Tibial nerve (tissue), 4 donors: Measurements from ENCODE around the gene ARL4D. TPM values are rescaled to one million over a fixed set of nuclear protein-coding genes. Genes with fewer than 3 reads are reported as not detected.

Experiments used
- DNase-seq, 2 donors: peaks; one replicate each; pipeline ENCODE4 v3.0.0-alpha.2; 2019; ENCODE audit warnings: low spot score in 2 of 2
- H3K27ac ChIP-seq, 4 donors: fragments of 200-600 bp; sonication (generic) in 3 of 4; one replicate each; pipeline ENCODE4 v1.5.1; 2017 to 2019; ENCODE audit warnings: mild to moderate bottlenecking in 1 of 4
- H3K27me3 ChIP-seq, 2 donors: fragments of 200-600 bp; sonication (generic) in 1 of 2; one replicate each; pipeline versions ENCODE4 v1.5.1 to v1.6.0; 2017 to 2019
- H3K36me3 ChIP-seq, 3 donors: fragments of 200-600 bp; sonication (generic); one replicate each; pipeline ENCODE4 v1.5.1; 2018 to 2019
- H3K4me1 ChIP-seq, 4 donors: fragments of 200-600 bp; sonication (generic) in 3 of 4; one replicate each; pipeline ENCODE4 v1.5.1; 2017 to 2019
- H3K4me3 ChIP-seq, 4 donors: fragments of 200-600 bp; sonication (generic) in 3 of 4; one replicate each; pipeline ENCODE4 v1.5.1; 2017 to 2019; ENCODE audit warnings: mild to moderate bottlenecking in 1 of 4, moderate library complexity in 1 of 4
- H3K9me3 ChIP-seq, 4 donors: fragments of 200-600 bp; sonication (generic) in 3 of 4; one replicate each; pipeline ENCODE4 v1.5.1; 2017 to 2019
- EP300 ChIP-seq, 2 donors: sonication (generic); formaldehyde crosslinking; IDR thresholded peaks; one replicate each; pipeline ENCODE4 v1.6.1; 2017; ENCODE audit warnings: antibody characterized with exemption in 2 of 2, mild to moderate bottlenecking in 1 of 2
- POLR2A ChIP-seq, 2 donors: fragments of 450-650 bp; IDR thresholded peaks; one replicate each; pipeline ENCODE4 v1.6.1; 2017; ENCODE audit warnings: antibody characterized with exemption in 2 of 2, mild to moderate bottlenecking in 2 of 2, moderate library complexity in 2 of 2
- WGBS, 2 donors: methylation state at CpG; one replicate each; pipeline ENCODE4 v1.1.5; 2018; 5-methylcytosine and 5-hydroxymethylcytosine counted together
- total RNA-seq, 4 donors: library from RNA; depleted of rRNA; stranded (reverse); fragments of >200 nt; gene quantifications; one replicate each; pipeline ENCODE4 v1.1.0, GENCODE V29; 2016
- TF ChIP-seq, protein P1 (sequence below), 5 experiments: fragments of 200-600 bp in 3 of 5; fragments of 450-650 bp in 2 of 5; sonication (generic) in 3 of 5; IDR thresholded peaks; one replicate each; pipeline ENCODE4 v1.5.1; 2016 to 2019; ENCODE audit warnings: antibody characterized with exemption in 5 of 5, mild to moderate bottlenecking in 3 of 5, moderate library complexity in 2 of 5

The ARL4D gene
- total RNA-seq, 4 donors from 2014 or later = 27.9 to 65.8 (median 53.0) TPM

DNA sequence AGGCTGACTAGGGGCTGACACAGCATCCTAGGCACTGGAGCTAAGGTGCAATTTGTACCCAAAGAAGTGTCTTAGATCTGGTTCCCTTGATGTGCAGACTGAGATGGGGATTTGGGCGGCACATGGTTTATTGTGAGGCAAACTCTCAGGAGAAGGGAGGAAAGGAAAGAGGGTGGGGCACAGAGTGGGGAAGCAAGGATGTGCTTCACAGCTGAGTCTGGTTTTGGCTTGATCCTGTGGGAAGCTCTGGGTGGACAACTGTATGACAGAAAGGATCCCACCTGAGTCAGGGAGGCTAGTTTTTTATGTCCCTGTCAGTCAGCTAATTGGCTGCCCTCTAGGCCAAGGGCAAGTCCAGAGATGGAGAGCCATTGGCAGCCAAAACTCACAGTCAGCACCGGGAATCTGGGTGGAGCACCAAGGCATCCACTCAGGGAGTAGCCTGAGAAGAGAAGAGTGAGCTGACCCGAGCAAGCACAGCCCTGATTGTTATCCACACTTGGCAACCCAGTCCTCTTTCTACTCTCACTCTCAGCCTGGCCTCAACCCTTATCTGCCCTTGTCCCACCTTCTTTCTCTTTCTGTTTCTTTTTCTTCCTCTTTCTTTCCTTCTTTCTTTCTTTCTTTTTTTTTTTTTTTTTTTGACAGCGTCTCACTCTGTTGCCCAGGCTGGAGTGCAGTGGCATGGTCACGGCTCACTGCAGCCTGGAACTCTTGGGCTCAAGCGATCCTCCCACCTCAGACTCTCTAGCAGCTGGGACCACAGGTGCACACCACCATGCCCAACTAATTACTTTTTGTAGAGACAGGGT, 12.0 kb downstream of the ARL4D start:
- no peaks in the 10 kb centered on the region for H3K27me3 ChIP-seq
- 46 to 63% methylated on average over 5 to 6 of the region's 6 CpGs for WGBS, 2 donors
- H3K36me3 ChIP-seq = no peaks in the 10 kb centered on the region
- H3K9me3 ChIP-seq = no peaks in the 10 kb centered on the region
- TF ChIP-seq, protein P1, sequence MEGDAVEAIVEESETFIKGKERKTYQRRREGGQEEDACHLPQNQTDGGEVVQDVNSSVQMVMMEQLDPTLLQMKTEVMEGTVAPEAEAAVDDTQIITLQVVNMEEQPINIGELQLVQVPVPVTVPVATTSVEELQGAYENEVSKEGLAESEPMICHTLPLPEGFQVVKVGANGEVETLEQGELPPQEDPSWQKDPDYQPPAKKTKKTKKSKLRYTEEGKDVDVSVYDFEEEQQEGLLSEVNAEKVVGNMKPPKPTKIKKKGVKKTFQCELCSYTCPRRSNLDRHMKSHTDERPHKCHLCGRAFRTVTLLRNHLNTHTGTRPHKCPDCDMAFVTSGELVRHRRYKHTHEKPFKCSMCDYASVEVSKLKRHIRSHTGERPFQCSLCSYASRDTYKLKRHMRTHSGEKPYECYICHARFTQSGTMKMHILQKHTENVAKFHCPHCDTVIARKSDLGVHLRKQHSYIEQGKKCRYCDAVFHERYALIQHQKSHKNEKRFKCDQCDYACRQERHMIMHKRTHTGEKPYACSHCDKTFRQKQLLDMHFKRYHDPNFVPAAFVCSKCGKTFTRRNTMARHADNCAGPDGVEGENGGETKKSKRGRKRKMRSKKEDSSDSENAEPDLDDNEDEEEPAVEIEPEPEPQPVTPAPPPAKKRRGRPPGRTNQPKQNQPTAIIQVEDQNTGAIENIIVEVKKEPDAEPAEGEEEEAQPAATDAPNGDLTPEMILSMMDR (IDR thresholded peaks at IDR 0.05) = no peak
- TF ChIP-seq EP300 (IDR thresholded peaks at IDR 0.05) = no peak
- TF ChIP-seq POLR2A (IDR thresholded peaks at IDR 0.05) = no peak
- H3K4me1 ChIP-seq = peaks cover 0 to 25% (median 0%) of the 10 kb centered on the region in 4 donors
- H3K27ac ChIP-seq = peak overlapping the region in 2 of 4 donors; percentile 27 to 40
- no peak for DNase-seq
- H3K4me3 ChIP-seq = no peak overlapping the region

- H3K27ac ChIP-seq = peak overlapping the region in 1 of 4 donors; percentile 27
- TF ChIP-seq EP300 (IDR thresholded peaks at IDR 0.05) (no peak), POLR2A (IDR thresholded peaks at IDR 0.05) (no peak)
- TF ChIP-seq, protein P1 (IDR thresholded peaks at IDR 0.05) = no peak
- H3K9me3 ChIP-seq = no peaks in the 10 kb centered on the region
- no peak for DNase-seq
- no peaks in the 10 kb centered on the region for H3K27me3 ChIP-seq
- H3K4me3 ChIP-seq = no peak overlapping the region
- peaks cover 0 to 26% (median 0%) of the 10 kb centered on the region in 4 donors for H3K4me1 ChIP-seq
- H3K36me3 ChIP-seq = no peaks in the 10 kb centered on the region
These were observed 12.5 kb downstream of the ARL4D start for GRCh38 chr17:43411369-43411677.

- H3K27me3 ChIP-seq = no peaks in the 10 kb centered on the region
- TF ChIP-seq, protein P1 (IDR thresholded peaks at IDR 0.05) = no peak
- H3K4me1 ChIP-seq = peaks cover 0 to 30% (median 2%) of the 10 kb centered on the region in 4 donors
- H3K4me3 ChIP-seq = no peak overlapping the region
- H3K9me3 ChIP-seq = no peaks in the 10 kb centered on the region
- 48 to 51% methylated on average over 6 of the region's 6 CpGs for WGBS, 2 donors
- no peaks in the 10 kb centered on the region for H3K36me3 ChIP-seq
- peak overlapping the region in 1 of 4 donors; percentile 27 for H3K27ac ChIP-seq
- no peak for DNase-seq
These were observed 13.0 kb downstream of the ARL4D start for GRCh38 chr17:43411749-43412148.

GRCh38 chr17:43412166-43412565, 13.4 kb downstream of the ARL4D start:
- H3K4me1 ChIP-seq = peaks cover 0 to 34% (median 6%) of the 10 kb centered on the region in 4 donors
- H3K4me3 ChIP-seq = no peak overlapping the region
- H3K9me3 ChIP-seq = no peaks in the 10 kb centered on the region
- whole genome bisulfite sequencing, 2 donors = 97 to 100% methylated on average over 1 of the region's 1 CpG
- DNase-seq = no peak
- H3K27ac ChIP-seq = peak overlapping the region in 1 of 4 donors; percentile 27
- no peaks in the 10 kb centered on the region for H3K36me3 ChIP-seq
- no peak for TF ChIP-seq EP300 (IDR thresholded peaks at IDR 0.05)
- TF ChIP-seq, protein P1 (IDR thresholded peaks at IDR 0.05) = no peak
- no peak for TF ChIP-seq POLR2A (IDR thresholded peaks at IDR 0.05)
- no peaks in the 10 kb centered on the region for H3K27me3 ChIP-seq

GRCh38 chr17:43416998-43417890, 18.5 kb downstream of the ARL4D start:
- Histone ChIP-seq H3K27ac (peak overlapping the region; percentile 36 to 76 (median 68)), H3K4me3 (no peak overlapping the region), H3K27me3 (no peaks in the 10 kb centered on the region), H3K9me3 (no peaks in the 10 kb centered on the region), H3K4me1 (peaks cover 0 to 35% (median 20%) of the 10 kb centered on the region in 4 donors), H3K36me3 (no peaks in the 10 kb centered on the region)
- WGBS, 2 donors = 25 to 26% methylated on average over 13 of the region's 13 CpGs
- DNase-seq = peak in 1 of 2 donors; percentile 66
- TF ChIP-seq, protein P1 (IDR thresholded peaks at IDR 0.05) = no peak
- peak in 1 of 2 donors; percentile 50 for TF ChIP-seq EP300 (IDR thresholded peaks at IDR 0.05)
